NCI-H2081 (cell line): Measurements from ENCODE around the gene SCAF1.

Experiments
- DNase-seq, 2 experiments: peaks; one replicate each; lab custom pipeline; 2025; lab: John Stamatoyannopoulos, UW

SCAF1 gene

DNA sequence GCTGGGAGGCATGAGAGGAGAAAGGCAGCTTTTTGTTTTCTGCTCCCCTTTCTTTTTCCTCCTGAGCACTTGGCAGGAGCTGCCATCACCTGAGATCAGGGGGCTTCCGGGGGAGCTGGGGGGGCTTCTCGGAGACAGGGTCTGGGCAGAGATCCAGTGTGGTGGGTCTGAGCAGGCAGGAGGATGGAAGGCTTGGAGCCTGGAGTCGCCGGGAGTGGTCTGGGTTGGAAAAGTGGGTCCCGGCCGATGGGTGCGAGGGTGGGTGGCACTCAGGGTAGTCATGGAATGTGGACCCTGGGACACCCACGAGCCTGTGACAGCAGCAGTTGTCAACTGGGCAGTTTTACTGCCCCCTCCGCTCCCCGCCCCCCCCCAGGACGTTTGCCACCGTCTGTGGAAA is 45.1 kb downstream of the SCAF1 start:
- no peak for DNase-seq

DNA sequence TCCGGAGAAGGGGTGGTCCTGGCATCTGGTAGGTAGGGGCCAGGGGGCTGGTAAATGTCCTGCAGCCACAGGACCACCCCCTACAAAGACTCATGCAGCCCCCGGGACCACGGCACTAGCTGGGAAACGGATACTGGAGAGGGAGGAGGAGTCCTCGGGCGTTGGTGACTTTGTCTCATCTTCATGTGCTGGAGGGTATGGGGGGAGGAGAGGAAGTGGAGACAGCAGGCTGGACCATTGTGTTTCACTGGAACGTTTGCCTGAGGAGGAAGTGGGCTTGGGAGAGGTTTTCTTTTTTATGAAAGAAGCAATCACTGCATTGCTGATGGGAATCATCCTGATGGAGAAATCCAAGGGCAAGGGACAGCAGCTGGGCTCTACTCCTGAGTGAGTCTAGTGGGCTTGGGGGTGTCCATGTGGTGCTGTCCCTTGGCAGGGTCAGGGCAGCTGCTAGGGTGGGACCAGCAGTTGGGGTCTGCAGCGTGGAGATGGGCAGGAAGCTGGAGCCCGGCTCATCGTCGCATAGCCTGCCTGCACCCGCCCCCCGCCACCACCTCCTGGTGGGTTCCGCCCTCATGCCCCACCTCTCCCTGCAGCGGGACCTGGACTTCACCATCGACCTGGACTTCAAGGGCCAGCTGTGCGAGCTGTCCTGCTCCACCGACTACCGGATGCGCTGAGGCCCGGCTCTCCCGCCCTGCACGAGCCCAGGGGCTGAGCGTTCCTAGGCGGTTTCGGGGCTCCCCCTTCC is 45.7 kb downstream of the SCAF1 start:
- DNase-seq: no peak

DNA sequence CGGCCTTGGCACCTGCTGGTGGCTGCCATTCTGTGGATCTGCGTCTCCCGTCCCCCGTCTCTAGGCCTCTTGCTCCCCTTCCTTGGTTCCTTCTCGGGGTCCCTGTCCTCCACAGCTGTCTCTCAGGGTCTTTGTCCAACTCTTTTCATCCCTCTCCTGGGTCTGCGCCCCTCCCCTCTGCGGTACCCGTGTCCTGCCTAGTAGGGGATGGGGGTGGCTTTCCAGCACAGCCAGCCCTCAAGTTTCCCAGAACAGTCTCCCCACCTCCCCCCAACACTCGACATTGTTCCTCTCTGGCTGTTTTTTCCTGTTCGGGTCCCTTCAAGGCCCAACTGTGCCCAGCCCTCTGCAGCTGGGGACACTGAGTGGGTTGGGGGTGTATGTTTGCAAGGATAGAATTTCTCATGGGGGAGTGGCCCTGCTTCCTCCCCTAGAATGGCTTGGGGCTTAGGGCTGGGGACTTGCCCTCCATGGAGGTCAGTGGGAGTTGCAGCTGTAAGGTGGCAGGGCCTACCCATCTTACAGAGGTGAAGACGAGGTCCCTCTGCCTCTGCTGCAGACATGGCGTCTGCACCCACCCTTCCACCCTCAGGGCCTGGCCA is 46.6 kb downstream of the SCAF1 start:
- DNase-seq: no peak

DNA sequence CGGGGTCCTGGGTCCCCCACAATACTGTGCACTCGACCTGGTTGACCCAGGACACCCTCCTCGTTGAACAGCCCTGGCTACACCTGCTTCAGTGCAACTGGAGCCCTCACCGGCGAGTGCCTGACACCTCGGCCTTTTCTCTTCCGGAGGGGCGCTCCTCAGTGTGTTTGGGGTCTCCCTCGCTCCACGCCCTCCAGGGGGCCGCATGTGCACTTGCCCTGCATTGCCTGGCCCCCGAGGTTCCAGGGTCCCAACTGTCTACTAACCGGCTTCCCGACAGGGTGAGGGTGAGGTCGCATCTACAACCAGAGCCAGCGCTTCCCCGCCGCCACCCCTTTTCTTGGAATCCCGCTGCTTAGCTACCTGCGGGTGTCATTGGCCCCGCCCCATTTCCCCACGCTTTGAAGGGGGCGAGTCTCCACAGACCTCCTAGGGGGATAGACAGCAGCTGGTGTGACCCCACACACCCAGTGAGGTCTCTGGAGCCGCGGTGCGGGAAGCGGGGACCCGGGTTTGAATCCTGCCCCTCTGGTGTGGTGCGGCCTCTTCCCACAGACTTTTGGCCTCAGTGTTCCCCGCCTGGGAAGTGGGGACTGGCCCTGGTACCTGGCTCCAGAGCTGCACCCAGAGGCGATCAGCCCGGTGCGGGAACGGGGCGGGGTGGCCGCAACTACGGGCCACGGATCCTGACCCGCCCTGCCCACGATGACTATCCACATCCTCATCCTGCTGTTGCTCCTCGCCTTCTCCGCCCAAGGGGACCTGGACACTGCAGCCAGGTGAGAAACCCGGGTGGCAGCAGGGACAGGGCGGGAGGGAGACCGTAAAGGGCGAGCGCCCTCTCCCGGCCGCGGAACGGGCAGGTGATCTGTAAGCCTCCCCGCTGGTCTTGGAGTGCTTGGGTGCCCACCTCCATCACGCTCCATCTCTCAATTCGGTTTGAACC is 47.4 kb downstream of the SCAF1 start, which contains the start of gene ADM5:
Gene ADM5, plus strand, starts transcription at position 462 of the 946 bp plus-strand sequence. Its CDS starts 244 bp downstream, at position 706.
- DNase-seq: peak; percentile 70 to 77

DNA sequence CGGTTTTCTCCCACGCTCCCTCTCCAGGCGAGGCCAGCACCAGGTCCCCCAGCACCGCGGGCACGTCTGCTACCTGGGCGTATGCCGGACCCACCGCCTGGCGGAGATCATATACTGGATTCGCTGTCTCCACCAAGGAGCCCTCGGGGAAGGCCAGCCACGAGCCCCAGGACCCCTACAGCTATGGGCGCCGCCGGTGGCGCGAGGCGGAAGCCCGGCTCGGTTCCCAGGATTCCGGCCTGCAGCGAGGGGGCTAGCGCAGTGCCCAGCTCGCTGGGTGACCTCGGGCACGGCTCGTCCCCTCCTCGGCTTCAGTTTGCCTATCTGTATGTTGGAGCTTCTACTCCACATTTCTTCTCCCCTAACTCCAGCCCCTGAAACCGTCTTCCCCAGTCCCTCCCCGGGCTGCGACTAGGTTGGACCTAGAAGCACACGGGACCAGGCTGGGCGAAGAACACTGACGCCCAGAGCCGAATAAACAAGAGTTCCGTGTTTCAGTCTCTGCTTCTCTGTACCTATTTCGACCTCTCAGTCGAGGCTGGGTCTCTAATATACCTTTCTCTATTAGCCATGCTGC is 48.2 kb downstream of the SCAF1 start:
- DNase-seq: no peak

DNA sequence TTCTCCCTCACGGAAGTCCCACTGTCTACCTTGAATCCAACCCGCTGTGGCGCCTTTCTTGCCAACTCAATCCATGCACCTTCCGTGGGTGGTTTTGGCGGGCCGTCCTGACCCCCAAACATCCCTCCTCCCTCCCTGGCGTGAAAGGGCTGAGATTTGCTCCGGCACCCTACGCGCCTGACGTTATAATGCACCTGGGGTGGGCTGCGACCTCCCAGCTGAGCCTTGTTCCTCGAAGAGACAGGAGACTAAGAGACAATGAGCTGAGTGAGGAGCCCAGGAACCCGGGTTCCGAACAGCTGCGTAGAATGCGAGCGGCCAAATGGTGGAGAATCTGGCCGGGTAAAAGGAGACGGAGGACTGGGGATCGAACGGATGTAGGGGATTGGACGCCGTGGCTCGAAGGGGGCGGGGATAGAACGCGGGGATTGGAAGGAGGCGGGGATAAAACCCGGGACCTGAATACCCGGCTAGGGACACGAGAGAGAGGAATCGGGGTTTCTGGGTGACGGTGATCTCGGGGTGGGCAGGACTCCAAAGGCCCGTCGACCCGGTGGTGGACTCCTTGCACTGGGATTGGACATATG is 48.7 kb downstream of the SCAF1 start, which contains the start of gene CPT1C:
Gene CPT1C, plus strand, starts transcription at position 461 of the 587 bp plus-strand sequence. CDS start 1,137 bp downstream, outside the sequence.
- peak; percentile 92 for DNase-seq

DNA sequence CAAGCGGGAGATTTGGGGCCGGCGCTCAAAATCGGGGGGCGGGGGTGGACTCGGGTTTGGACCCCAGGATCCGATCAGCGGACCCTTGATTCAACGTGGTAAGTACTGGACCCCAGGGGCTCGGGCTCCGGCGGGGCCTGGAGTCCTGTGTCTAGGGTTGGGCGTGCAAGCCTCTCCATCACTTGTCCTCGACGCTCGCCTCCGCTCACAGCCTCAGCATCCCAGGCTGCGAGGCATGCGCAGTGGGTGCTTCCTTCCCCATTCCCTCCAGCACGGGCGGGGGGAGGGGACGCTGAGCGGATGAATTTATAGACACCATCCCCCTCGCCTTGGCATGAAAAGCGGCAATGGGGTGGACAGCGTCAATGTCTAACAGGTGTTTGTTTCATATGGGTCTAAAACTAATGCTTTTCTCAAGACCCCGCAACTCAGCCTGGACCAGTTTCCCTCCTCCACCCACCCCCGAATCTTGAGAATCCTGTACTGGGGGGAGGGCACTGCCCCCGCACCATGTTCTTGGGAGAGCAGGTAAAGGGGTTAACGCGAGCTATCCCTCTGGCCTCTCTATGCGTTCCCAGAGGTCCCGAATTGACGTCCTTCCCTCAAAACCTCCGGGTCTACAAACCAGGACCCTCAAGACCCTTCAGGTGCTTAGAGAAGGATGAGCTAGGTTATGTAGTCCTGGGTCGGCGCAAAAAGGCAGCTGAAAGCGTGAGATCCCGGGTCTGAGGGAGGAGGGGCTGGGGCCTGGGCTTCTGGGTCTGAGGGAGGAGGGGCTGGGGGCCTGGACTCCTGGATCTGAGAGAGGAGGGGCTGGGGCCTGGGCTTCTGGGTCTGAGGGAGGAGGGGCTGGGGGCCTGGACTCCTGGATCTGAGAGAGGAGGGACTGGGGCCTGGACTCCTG is 49.5 kb downstream of the SCAF1 start:
- DNase-seq: peak; percentile 72 to 78

DNA sequence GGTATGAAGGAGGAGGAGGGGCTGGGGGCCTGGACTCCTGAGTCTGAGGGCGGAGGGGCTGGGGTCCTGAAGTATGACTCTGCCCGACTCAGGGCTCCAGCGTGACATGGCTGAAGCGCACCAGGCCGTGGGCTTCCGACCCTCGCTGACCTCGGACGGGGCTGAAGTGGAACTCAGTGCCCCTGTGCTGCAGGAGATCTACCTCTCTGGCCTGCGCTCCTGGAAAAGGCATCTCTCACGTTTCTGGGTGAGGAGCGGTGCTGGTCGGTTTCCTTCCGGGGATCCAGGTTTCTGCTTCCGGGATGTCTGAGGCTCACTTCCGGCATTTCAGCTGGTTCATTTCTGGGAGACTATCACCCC is 50.1 kb downstream of the SCAF1 start:
- DNase-seq: no peak

DNA sequence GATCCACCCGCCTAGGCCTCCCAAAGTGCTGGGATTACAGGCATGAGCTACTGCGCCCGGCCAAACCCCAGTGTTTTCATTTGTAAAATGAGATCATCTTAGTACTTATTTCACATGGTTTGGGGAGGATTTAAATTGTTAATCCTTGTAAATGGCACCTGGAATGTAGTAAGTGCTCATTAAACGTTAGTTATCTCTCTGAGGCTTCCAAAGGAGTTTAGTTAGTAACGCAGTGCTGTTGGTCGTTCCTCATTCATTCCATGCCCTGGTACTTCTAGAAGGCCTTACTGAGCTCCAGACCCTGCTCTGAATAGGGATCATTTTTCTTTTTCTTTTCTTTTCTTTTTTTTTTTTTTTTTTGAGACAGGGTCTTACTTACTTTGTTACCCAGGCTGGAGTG is 54.1 kb downstream of the SCAF1 start:
- no peak for DNase-seq

DNA sequence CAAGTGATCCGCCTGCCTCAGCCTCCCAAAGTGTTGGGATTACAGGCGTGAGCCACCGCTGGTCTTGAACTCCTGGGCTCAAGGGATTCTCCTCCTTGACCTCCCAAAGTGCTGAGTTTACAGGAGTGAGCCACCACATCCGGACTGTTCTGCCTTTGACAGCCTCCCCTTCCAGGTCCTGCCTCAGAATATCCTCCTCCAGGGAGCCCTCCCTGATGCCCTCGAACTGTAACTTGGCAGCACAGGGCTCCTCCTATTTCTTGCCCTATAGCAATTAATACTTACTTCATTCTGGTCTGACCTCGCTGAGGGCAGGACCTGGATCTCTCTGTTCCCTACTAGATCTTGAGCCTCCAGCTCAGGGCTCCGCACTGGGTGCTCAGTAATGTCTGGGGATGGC is 54.9 kb downstream of the SCAF1 start:
- no peak for DNase-seq

DNA sequence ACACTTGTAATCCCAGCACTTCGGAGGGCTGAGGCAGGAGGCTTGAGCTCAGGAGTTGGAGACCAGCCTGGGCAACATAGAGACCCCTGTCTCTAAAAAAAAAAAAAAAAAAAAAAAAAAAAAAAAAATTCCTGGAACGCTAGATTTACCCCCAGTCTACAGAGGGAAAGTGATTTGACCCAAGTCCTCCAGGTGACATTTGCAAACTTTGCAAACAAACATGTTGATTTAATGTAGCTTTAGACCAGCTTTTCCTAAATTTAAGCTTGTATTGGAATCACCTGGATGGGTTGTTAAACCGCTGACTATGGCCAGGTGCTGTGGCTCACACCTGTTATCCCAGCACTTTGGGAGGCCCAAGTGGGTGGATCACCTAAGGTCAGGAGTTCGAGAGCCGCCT is 57.4 kb downstream of the SCAF1 start:
- no peak for DNase-seq

DNA sequence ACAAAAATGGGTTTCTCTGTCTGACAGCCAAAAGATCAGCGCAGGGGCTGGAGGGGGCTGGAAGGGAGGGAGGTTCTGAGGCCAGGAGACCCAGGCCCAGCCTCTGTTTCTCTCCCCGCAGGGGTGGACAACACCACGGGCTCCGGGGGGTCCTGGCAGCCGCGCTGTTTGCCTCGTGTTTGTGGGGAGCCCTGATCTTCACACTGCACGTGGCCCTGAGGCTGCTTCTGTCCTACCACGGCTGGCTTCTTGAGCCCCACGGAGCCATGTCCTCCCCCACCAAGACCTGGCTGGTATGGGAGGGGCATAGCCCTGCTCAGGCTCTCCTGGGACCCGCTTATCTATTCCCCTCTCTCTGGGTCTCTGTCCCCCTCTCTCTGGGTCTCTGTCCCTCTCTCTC is 58.6 kb downstream of the SCAF1 start:
- no peak for DNase-seq

DNA sequence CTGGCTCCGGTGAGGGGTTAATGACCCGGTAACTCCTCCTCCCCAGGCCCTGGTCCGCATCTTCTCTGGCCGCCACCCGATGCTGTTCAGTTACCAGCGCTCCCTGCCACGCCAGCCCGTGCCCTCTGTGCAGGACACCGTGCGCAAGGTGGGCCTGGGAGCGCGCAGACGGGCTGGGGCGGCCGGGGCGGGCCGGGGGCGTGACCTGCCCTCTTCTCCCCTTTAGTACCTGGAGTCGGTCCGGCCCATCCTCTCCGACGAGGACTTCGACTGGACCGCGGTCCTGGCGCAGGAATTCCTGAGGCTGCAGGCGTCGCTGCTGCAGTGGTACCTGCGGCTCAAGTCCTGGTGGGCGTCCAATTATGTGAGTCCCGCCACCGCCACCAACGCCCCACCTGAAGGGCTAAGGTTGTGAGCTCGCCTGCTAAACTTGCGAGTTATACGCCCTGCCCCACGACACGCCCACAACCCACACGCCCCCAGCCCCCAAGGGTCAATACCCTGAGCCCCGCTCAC is 59.3 kb downstream of the SCAF1 start:
- no peak for DNase-seq

DNA sequence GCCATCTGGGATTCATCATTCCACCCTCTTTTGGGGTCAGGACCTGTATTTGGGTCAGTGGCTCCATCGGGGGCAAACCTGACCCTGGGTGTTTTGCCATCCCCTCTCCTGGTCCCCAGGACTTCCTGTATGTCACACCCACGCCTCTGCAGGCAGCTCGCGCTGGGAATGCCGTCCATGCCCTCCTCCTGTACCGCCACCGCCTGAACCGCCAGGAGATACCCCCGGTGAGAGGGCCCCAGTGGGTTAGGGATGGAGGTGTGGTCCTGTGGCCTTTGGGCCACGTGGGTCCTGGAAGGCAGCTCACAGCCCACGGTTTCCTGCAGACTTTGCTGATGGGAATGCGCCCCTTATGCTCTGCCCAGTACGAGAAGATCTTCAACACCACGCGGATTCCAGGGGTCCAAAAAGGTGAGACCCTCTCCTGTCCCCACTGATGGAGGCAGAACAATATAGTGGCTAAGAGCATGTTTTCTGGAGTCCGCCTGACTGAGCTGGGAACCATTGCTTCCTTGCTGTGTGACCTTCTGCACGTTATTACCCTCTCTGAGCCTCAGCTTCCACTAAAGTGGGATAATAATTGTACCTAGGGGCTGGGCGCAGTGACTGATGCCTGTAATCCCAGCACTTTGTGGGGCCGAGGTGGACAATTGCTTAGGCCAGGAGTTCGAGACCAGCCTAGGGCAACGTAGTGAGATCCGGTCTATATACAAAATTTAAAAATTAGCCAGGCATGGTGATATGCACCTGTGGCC is 63.1 kb downstream of the SCAF1 start:
- DNase-seq: no peak

DNA sequence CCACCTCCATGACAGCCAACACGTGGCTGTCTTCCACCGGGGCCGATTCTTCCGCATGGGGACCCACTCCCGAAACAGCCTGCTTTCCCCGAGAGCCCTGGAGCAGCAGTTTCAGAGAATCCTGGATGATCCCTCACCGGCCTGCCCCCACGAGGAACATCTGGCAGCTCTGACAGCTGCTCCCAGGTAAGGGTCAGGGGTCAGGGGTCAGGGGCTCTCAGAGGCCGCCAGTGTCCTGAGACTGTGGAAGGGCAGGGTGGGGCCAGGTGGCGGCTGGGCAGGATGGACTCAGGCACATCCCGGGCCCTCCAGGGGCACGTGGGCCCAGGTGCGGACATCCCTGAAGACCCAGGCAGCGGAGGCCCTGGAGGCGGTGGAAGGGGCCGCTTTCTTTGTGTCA is 63.9 kb downstream of the SCAF1 start:
- no peak for DNase-seq
